Mesenchymal stem cell (in vitro differentiated cells and primary cell): ENCODE measurements around the gene ZNF880. TPM values are rescaled to one million over a fixed set of nuclear protein-coding genes. Genes with fewer than 3 reads are reported as not detected.

Source experiments
- DNase-seq: peaks from one replicate; pipeline ENCODE4 v3.0.0-alpha.2; 2013
- H2AFZ ChIP-seq: one replicate; pipeline ENCODE4 v1.6.1; 2013; ENCODE audit warnings: low read depth, mild to moderate bottlenecking, control low read depth, inconsistent platforms, low read length, moderate library complexity
- H2AK5ac ChIP-seq: 2 replicates; pipeline ENCODE4 v1.6.1; 2013; ENCODE audit warnings: low read length, moderate library complexity, mild to moderate bottlenecking, inconsistent platforms; ENCODE audit not compliant: severe bottlenecking
- H2BK120ac ChIP-seq: one replicate; pipeline ENCODE4 v1.6.1; 2013; ENCODE audit warnings: low read depth, mild to moderate bottlenecking, inconsistent platforms, low read length, moderate library complexity
- H2BK12ac ChIP-seq, 2 experiments: one replicate each; pipeline ENCODE4 v1.6.1; 2013; ENCODE audit warnings: inconsistent platforms in 2 of 2, low read length in 2 of 2, mild to moderate bottlenecking in 2 of 2, moderate library complexity in 2 of 2, control low read depth in 1 of 2
- H2BK15ac ChIP-seq: one replicate; pipeline ENCODE4 v1.6.1; 2013; ENCODE audit warnings: mild to moderate bottlenecking, low read depth, inconsistent platforms; ENCODE audit not compliant: poor library complexity, severe bottlenecking
- H2BK5ac ChIP-seq: 2 replicates; pipeline ENCODE4 v1.6.1; 2013; ENCODE audit warnings: low read depth, mild to moderate bottlenecking, low read length, control low read depth, inconsistent platforms; ENCODE audit not compliant: poor library complexity, severe bottlenecking
- H3K14ac ChIP-seq, 2 experiments: one replicate each; pipeline ENCODE4 v1.6.1; 2013; ENCODE audit warnings: inconsistent platforms in 2 of 2, low read length in 2 of 2, control low read depth in 1 of 2, mild to moderate bottlenecking in 1 of 2, moderate library complexity in 1 of 2
- H3K18ac ChIP-seq, 2 experiments: one replicate each; pipeline ENCODE4 v1.6.1; 2013; ENCODE audit warnings: inconsistent platforms in 2 of 2, low read length in 2 of 2, control low read depth in 1 of 2, low read depth in 1 of 2, mild to moderate bottlenecking in 1 of 2
- H3K23ac ChIP-seq, 2 experiments: one replicate each; pipeline ENCODE4 v1.6.1; 2013; ENCODE audit warnings: inconsistent platforms in 2 of 2, low read length in 2 of 2, mild to moderate bottlenecking in 2 of 2, moderate library complexity in 2 of 2, control low read depth in 1 of 2
- H3K27ac ChIP-seq: 2 replicates; pipeline ENCODE4 v1.5.1; 2013; ENCODE audit warnings: mild to moderate bottlenecking, moderate library complexity, low read length, control low read depth, inconsistent platforms; ENCODE audit not compliant: poor library complexity, severe bottlenecking
- H3K27me3 ChIP-seq, 2 experiments: 2 replicates each; pipeline versions ENCODE4 v1.6.1 to v1.7.0; 2013; ENCODE audit warnings: low read length in 2 of 2, mild to moderate bottlenecking in 2 of 2, moderate library complexity in 2 of 2, control low read depth in 1 of 2, inconsistent platforms in 1 of 2; ENCODE audit not compliant: control insufficient read depth in 1 of 2, insufficient read depth in 1 of 2
- H3K36me3 ChIP-seq, 2 experiments: 2 replicates each; pipeline versions ENCODE4 v1.6.1 to v1.7.0; 2013; ENCODE audit warnings: low read length in 2 of 2, control low read depth in 1 of 2, inconsistent platforms in 1 of 2, low read depth in 1 of 2, mild to moderate bottlenecking in 1 of 2; ENCODE audit not compliant: insufficient read depth in 2 of 2, control insufficient read depth in 1 of 2
- H3K4ac ChIP-seq, 2 experiments: one replicate each; pipeline ENCODE4 v1.6.1; 2013; ENCODE audit warnings: inconsistent platforms in 2 of 2, low read length in 2 of 2, mild to moderate bottlenecking in 2 of 2, moderate library complexity in 2 of 2, control low read depth in 1 of 2, low read depth in 1 of 2
- H3K4me1 ChIP-seq: 2 replicates; pipeline ENCODE4 v1.6.1; 2013; ENCODE audit warnings: low read depth, low read length, control low read depth; ENCODE audit not compliant: control insufficient read depth, insufficient read depth
- H3K4me2 ChIP-seq: 2 replicates; pipeline ENCODE4 v1.6.1; 2013; ENCODE audit warnings: low read length, mild to moderate bottlenecking, inconsistent platforms; ENCODE audit not compliant: poor library complexity, severe bottlenecking
- H3K4me3 ChIP-seq, 2 experiments: 2 replicates each; pipeline versions ENCODE4 v1.5.1 to v1.7.0; 2013; ENCODE audit warnings: low read length in 2 of 2, mild to moderate bottlenecking in 2 of 2, control low read depth in 1 of 2, low read depth in 1 of 2; ENCODE audit not compliant: insufficient read depth in 1 of 2
- H3K79me1 ChIP-seq: replicated peaks from 2 replicates; pipeline ENCODE4 v1.6.1; 2013; ENCODE audit warnings: mild to moderate bottlenecking, control low read depth, low read length, inconsistent platforms; ENCODE audit not compliant: poor library complexity, severe bottlenecking
- H3K9ac ChIP-seq: 2 replicates; pipeline ENCODE4 v1.7.0; 2013; ENCODE audit warnings: mild to moderate bottlenecking, low read length, moderate library complexity
- H3K9me3 ChIP-seq: 2 replicates; pipeline ENCODE4 v1.7.0; 2013; ENCODE audit warnings: mild to moderate bottlenecking, low read length; ENCODE audit not compliant: control insufficient read depth
- H4K8ac ChIP-seq: one replicate; pipeline ENCODE4 v1.6.1; 2013; ENCODE audit warnings: inconsistent platforms, mild to moderate bottlenecking, low read length, moderate library complexity
- H4K91ac ChIP-seq: one replicate; pipeline ENCODE4 v1.6.1; 2013; ENCODE audit warnings: mild to moderate bottlenecking, low read length, inconsistent platforms
- WGBS: methylation state at CpG from one replicate; pipeline ENCODE4 v1.1.7; 2013; ENCODE audit warnings: mixed read lengths; 5-methylcytosine and 5-hydroxymethylcytosine counted together
- polyA plus RNA-seq, 2 experiments: library from polyadenylated mRNA; stranded (reverse); fragments of 200-250 nt; gene quantifications; one replicate each; pipeline ENCODE4 v1.2.3, GENCODE V29; 2013

ZNF880 gene
- polyA plus RNA-seq (2013, experiment 1 of 2) = 11.1 TPM
- 13.2 TPM for polyA plus RNA-seq (2013, experiment 2 of 2)

DNA sequence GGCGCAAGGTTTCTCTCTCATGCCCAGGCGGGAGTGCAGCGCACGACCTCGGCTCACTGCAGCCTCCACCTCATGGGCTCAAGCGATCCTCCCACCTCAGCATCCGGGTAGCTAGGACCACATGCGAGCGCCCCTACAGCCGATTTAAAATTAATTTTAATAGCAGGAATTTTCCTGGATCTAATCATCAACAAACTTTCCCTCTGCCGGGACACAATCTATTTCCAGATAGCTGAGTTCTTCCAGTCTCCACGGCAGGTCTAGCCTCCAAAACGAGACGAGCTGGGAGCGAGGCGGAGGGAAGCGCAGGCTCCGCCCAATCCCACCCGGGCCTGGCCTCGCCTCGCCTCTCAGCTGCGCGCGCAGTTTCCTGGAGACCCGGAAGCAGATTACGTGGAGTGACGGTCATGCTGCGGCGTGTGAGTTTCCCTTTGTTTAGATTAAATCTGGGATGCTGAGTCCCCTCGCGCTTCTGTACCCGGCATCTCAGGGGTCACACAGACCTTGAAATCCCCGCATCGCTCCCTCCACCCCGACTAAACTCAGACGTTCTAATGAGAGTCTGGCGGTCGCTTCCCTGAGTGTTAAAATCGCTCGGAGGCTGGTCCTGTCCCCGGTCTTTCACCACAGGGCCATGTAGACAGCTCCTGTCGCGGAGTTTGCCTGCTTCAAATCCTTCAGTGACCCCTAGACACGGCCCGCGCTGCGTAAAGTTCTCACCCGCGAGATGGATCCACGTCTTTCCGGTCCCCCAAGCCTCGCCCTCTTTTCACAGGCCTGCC, at the start of gene ZNF880:
Gene ZNF880, plus strand, starts transcription at position 365 of the 782 bp plus-strand sequence. Its CDS starts 43 bp downstream, at position 408.
- H2AK5ac ChIP-seq = no peak within 1 kb of the TSS
- H4K8ac ChIP-seq = peak within 1 kb of the TSS; percentile 82
- H2BK15ac ChIP-seq = peak within 1 kb of the TSS; percentile 75
- peak within 1 kb of the TSS in 1 of 2 experiments; percentile 13 for H2BK12ac ChIP-seq
- H3K14ac ChIP-seq = peak within 1 kb of the TSS in 1 of 2 experiments; percentile 62
- H3K4me2 ChIP-seq = peak within 1 kb of the TSS; percentile 57
- peak within 1 kb of the TSS; percentile 23 for H4K91ac ChIP-seq
- peak within 1 kb of the TSS; percentile 88 to 89 for H3K4ac ChIP-seq
- H2AFZ ChIP-seq = peak within 1 kb of the TSS; percentile 73
- peak within 1 kb of the TSS; percentile 67 to 86 for H3K4me3 ChIP-seq
- H3K27ac ChIP-seq = peak within 1 kb of the TSS; percentile 97
- H3K79me1 ChIP-seq = peaks cover 6% of the 10 kb centered on the region
- peak within 1 kb of the TSS; percentile 95 to 96 for H3K18ac ChIP-seq
- H3K36me3 ChIP-seq = peaks cover 14 to 41% of the 10 kb centered on the region in 2 experiments
- H3K27me3 ChIP-seq = no peaks in the 10 kb centered on the region
- peak within 1 kb of the TSS; percentile 98 for H3K9ac ChIP-seq
- H3K4me1 ChIP-seq = peaks cover 1% of the 10 kb centered on the region
- DNase-seq = peak; percentile 93
- H2BK120ac ChIP-seq = peak within 1 kb of the TSS; percentile 96
- H3K9me3 ChIP-seq = peaks cover 67% of the 10 kb centered on the region
- H3K23ac ChIP-seq = no peak within 1 kb of the TSS
- 4% methylated on average over 52 of the region's 52 CpGs for whole genome bisulfite sequencing
- H2BK5ac ChIP-seq = peak within 1 kb of the TSS; percentile 62

DNA sequence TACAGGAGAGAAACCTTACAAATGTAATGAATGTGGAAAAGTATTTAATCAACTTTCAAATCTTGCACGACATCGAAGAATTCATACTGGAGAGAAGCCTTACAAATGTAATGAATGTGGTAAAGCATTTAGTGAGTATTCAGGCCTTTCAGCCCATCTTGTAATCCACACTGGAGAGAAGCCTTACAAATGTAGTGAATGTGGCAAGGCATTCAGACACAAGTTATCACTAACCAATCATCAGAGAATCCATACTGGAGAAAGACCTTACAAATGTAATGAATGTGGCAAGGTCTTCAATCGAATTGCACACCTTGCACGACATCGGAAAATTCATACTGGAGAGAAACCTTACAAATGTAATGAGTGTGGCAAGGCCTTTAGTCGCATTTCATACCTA, 47.3 kb upstream of the ZNF880 start:
- 98% methylated on average over 4 of the region's 6 CpGs for WGBS
- Histone ChIP-seq H3K9me3 (peaks cover 97% of the 10 kb centered on the region), H3K9ac (no peak overlapping the region)

DNA sequence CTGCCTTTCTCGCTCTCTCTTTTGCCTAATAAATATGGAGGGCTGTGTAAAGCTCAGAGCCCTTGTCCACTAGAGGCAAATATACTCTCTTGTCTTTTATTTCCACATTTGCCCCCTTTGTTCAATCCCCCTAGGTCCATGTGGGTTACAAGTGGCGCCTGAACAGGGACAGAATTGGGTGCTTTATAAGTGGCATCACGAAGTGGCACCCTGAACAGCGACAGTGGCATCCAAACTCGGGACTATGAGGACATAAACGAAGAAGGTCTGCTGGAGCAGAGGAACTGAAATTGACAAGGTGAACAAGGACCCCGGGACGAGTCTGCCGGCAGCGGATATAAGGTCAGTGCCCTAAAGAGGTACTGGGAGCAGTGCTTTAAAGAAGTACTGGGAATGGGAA, 38.0 kb upstream of the ZNF880 start:
- H3K27ac ChIP-seq = no peak overlapping the region
- peaks cover 5% of the 10 kb centered on the region for H3K4me1 ChIP-seq
- H3K36me3 ChIP-seq = peaks cover 0 to 2% of the 10 kb centered on the region in 2 experiments
- H3K4me2 ChIP-seq = no peak overlapping the region
- H3K23ac ChIP-seq = no peak overlapping the region
- H3K79me1 ChIP-seq = peaks cover 5% of the 10 kb centered on the region
- no peak overlapping the region for H3K14ac ChIP-seq
- WGBS = 78% methylated on average over 10 of the region's 10 CpGs
- no peak overlapping the region for H3K4ac ChIP-seq
- no peak overlapping the region for H2BK120ac ChIP-seq
- H3K27me3 ChIP-seq = no peaks in the 10 kb centered on the region
- no peak overlapping the region for H2AK5ac ChIP-seq
- H2AFZ ChIP-seq = no peak overlapping the region
- no peak overlapping the region for H4K91ac ChIP-seq
- H2BK15ac ChIP-seq = no peak overlapping the region
- H3K4me3 ChIP-seq = no peak overlapping the region
- H4K8ac ChIP-seq = no peak overlapping the region
- H2BK12ac ChIP-seq = no peak overlapping the region
- H3K9me3 ChIP-seq = peaks cover 72% of the 10 kb centered on the region
- no peak overlapping the region for H2BK5ac ChIP-seq
- DNase-seq = peak; percentile 30
- H3K18ac ChIP-seq = no peak overlapping the region
- H3K9ac ChIP-seq = no peak overlapping the region

More for the DNA sequence above, 47.3 kb upstream of the ZNF880 start:
- Histone ChIP-seq H3K4ac (no peak overlapping the region), H3K18ac (no peak overlapping the region), H3K14ac (no peak overlapping the region), H2AFZ (no peak overlapping the region), H4K91ac (no peak overlapping the region), H3K4me3 (peak overlapping the region in 1 of 2 experiments; percentile 64), H3K4me2 (no peak overlapping the region), H2BK15ac (no peak overlapping the region), H3K79me1 (peaks cover 3% of the 10 kb centered on the region), H3K23ac (no peak overlapping the region), H3K27ac (no peak overlapping the region), H2AK5ac (no peak overlapping the region), H2BK5ac (no peak overlapping the region), H2BK120ac (no peak overlapping the region), H3K4me1 (no peaks in the 10 kb centered on the region), H3K36me3 (peaks cover 21 to 60% of the 10 kb centered on the region in 2 experiments), H2BK12ac (no peak overlapping the region), H4K8ac (no peak overlapping the region), H3K27me3 (no peaks in the 10 kb centered on the region)
- DNase-seq = no peak

DNA sequence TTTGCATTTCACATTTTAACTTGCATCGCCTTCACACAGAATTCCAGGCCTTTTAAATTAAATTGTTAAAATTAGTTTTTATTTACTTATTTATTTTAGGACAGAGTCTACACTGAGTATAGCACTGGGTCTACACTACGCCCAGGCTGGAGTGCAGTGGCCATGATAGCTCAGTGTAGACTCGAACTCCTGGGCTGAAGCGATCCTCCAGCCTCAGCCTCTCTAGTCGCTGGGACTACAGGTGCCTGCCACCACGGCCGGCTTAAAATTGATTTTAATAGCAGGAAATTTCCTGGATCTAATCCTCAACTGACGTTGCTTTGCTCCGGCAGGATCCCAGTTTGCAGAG, 34.0 kb upstream of the ZNF880 start:
- Histone ChIP-seq H3K36me3 (peaks cover 4 to 17% of the 10 kb centered on the region in 2 experiments), H3K9me3 (peaks cover 41% of the 10 kb centered on the region), H4K8ac (peak overlapping the region; percentile 99), H2AK5ac (no peak overlapping the region), H3K9ac (peak overlapping the region; percentile 98), H2AFZ (peak overlapping the region; percentile 97), H3K14ac (no peak overlapping the region), H3K4me2 (peak overlapping the region; percentile 94), H3K23ac (no peak overlapping the region), H3K4me1 (peaks cover 7% of the 10 kb centered on the region), H4K91ac (peak overlapping the region; percentile 89), H3K79me1 (peaks cover 12% of the 10 kb centered on the region), H3K27ac (peak overlapping the region; percentile 29), H2BK5ac (no peak overlapping the region), H2BK12ac (no peak overlapping the region), H2BK120ac (no peak overlapping the region), H3K4me3 (peak overlapping the region; percentile 85 to 87), H2BK15ac (no peak overlapping the region), H3K18ac (peak overlapping the region; percentile 30 to 62), H3K27me3 (no peaks in the 10 kb centered on the region), H3K4ac (peak overlapping the region in 1 of 2 experiments; percentile 56)
- DNase-seq = no peak
- 55% methylated on average over 8 of the region's 9 CpGs for WGBS
